ENCODE results near the gene FTSJ3.
"Not testable (repeated sequence)": the region's sequence is repeated elsewhere in the genome, so short reads cannot be mapped to it uniquely, and the experiment has no call there.

- TF ChIP-seq, protein P1, sequence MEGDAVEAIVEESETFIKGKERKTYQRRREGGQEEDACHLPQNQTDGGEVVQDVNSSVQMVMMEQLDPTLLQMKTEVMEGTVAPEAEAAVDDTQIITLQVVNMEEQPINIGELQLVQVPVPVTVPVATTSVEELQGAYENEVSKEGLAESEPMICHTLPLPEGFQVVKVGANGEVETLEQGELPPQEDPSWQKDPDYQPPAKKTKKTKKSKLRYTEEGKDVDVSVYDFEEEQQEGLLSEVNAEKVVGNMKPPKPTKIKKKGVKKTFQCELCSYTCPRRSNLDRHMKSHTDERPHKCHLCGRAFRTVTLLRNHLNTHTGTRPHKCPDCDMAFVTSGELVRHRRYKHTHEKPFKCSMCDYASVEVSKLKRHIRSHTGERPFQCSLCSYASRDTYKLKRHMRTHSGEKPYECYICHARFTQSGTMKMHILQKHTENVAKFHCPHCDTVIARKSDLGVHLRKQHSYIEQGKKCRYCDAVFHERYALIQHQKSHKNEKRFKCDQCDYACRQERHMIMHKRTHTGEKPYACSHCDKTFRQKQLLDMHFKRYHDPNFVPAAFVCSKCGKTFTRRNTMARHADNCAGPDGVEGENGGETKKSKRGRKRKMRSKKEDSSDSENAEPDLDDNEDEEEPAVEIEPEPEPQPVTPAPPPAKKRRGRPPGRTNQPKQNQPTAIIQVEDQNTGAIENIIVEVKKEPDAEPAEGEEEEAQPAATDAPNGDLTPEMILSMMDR (IDR thresholded peaks at IDR 0.05; ENCODE audit: low read length), result not testable (repeated sequence)
- not testable (repeated sequence) for TF ChIP-seq EZH2phosphoT487 (IDR thresholded peaks at IDR 0.05; ENCODE audit: low read length)
Observed at GRCh38 chr17:63870292-63870665, 42.8 kb upstream of the FTSJ3 start.
